Stimulated activated effector memory CD8-positive, alpha-beta T cell treated with anti-CD3 and anti-CD28 coated beads, Interleukin-12 subunit alpha, Interleukin-12 subunit beta, amount 100 ng/mL, for 72 hours (primary cell): ENCODE results near the gene NIP7.
"Not testable (repeated sequence)": the region's sequence is repeated elsewhere in the genome, so short reads cannot be mapped to it uniquely, and the experiment has no call there.

Experiments
- ATAC-seq: fragments of 150-1000 bp; cut with Tn5 transposase; 2 replicates; pipeline ENCODE4 v1.10.0; 2021
- DNase-seq, 2 donors: peaks; one replicate each; pipeline ENCODE4 v3.0.0; 2021 to 2022; ENCODE audit warnings: low spot score in 2 of 2
- H3K27ac Mint-ChIP-seq: one replicate; pipeline ENCODE4 v1.8.0; 2022; ENCODE audit warnings: mild to moderate bottlenecking, mixed read lengths
- H3K36me3 Mint-ChIP-seq: one replicate; pipeline ENCODE4 v1.8.0; 2022; ENCODE audit warnings: mild to moderate bottlenecking, mixed read lengths
- H3K4me1 Mint-ChIP-seq: one replicate; pipeline ENCODE4 v1.8.0; 2022; ENCODE audit warnings: mixed read lengths
- H3K4me3 Mint-ChIP-seq: one replicate; pipeline ENCODE4 v1.8.0; 2022; ENCODE audit warnings: mild to moderate bottlenecking, mixed read lengths
- H3K9me3 Mint-ChIP-seq: one replicate; pipeline ENCODE4 v1.8.0; 2022; ENCODE audit warnings: mixed read lengths

NIP7 gene

GRCh38 chr16:69339289-69340094 is at the start of gene NIP7, which contains the start of gene COG8:
NIP7 (plus strand) TSS chr16:69339772; CDS start chr16:69339830, 58 bp downstream.
COG8 (minus strand) TSS chr16:69339564; CDS start chr16:69339552, 12 bp downstream.
- Mint-ChIP-seq H3K4me3 (peak within 1 kb of the TSS; percentile 98), H3K36me3 (peaks cover 72% of the 10 kb centered on the region), H3K27ac (peak within 1 kb of the TSS; percentile 97), H3K4me1 (peaks cover 46% of the 10 kb centered on the region), H3K9me3 (no peaks in the 10 kb centered on the region)
- DNase-seq (peak; percentile 89 to 98), ATAC-seq (peak; percentile 91)

- H3K4me3 Mint-ChIP-seq, H3K9me3 Mint-ChIP-seq, DNase-seq, H3K36me3 Mint-ChIP-seq, ATAC-seq, H3K4me1 Mint-ChIP-seq, H3K27ac Mint-ChIP-seq: not testable (repeated sequence)
Observed at GRCh38 chr16:69291657-69292056, 47.9 kb upstream of the NIP7 start.

DNA sequence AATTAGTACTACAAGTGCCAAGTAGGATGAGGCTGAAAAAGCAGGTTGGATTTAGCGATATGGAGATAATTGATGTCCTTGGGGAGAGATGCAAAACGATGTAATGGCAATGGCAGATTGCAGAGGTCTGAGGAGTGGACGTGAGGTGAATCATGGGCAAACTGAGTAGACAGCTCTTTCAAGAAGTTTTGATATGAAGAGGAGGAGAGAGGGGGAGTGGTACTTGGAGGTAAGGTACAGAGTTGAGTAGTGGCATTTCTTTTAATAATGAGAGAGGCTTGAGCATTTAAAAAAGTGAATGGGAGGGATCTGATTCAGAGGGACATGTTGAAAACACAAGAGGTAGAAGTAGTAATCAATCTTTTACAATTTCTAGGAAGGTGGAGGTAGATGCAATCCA is 46.2 kb upstream of the NIP7 start:
- peak overlapping the region; percentile 44 for H3K27ac Mint-ChIP-seq
- H3K4me1 Mint-ChIP-seq: peaks cover 8% of the 10 kb centered on the region
- H3K36me3 Mint-ChIP-seq: peaks cover 10% of the 10 kb centered on the region
- no peaks in the 10 kb centered on the region for H3K9me3 Mint-ChIP-seq
- ATAC-seq (peak; percentile 87), DNase-seq (no peak)
- no peak overlapping the region for H3K4me3 Mint-ChIP-seq

GRCh38 chr16:69294051-69294450 is 45.5 kb upstream of the NIP7 start:
- H3K9me3 Mint-ChIP-seq: no peaks in the 10 kb centered on the region
- H3K4me3 Mint-ChIP-seq: no peak overlapping the region
- DNase-seq (no peak), ATAC-seq (no peak)
- peaks cover 8% of the 10 kb centered on the region for H3K4me1 Mint-ChIP-seq
- H3K36me3 Mint-ChIP-seq: peaks cover 12% of the 10 kb centered on the region
- H3K27ac Mint-ChIP-seq: peak overlapping the region; percentile 44

DNA sequence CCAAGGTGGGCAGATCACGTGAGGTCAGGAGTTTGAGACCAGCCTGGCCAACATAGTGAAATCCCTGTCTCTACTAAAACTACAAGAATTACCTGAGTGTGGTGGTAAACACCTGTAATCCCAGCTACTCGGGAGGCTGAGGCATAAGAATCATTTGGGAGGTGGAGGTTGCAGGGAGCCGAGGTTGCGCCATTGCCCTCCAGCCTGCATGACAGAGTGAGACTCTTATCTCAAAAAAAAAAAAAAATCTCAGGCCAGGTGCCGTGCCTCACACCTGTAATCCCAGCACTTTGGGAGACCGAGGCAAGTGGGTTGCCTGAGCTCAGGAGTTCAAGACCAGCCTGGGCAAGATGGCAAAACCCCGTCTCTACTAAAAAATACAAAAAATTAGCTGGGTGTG is 42.8 kb upstream of the NIP7 start:
- not testable (repeated sequence) for H3K9me3 Mint-ChIP-seq, H3K4me1 Mint-ChIP-seq, H3K27ac Mint-ChIP-seq, H3K4me3 Mint-ChIP-seq, ATAC-seq, DNase-seq
- peaks cover 33% of the 10 kb centered on the region for H3K36me3 Mint-ChIP-seq

- peaks cover 6% of the 10 kb centered on the region for H3K4me1 Mint-ChIP-seq
- peak overlapping the region; percentile 43 for H3K27ac Mint-ChIP-seq
Observed at GRCh38 chr16:69298261-69298660, 41.3 kb upstream of the NIP7 start.

GRCh38 chr16:69301187-69301586 is 38.4 kb upstream of the NIP7 start:
- Mint-ChIP-seq H3K27ac (peak overlapping the region; percentile 20), H3K36me3 (peaks cover 38% of the 10 kb centered on the region), H3K9me3 (no peaks in the 10 kb centered on the region), H3K4me3 (no peak overlapping the region), H3K4me1 (no peaks in the 10 kb centered on the region)
- ATAC-seq (no peak), DNase-seq (no peak)

More at GRCh38 chr16:69298261-69298660, 41.3 kb upstream of the NIP7 start:
- H3K9me3 Mint-ChIP-seq: no peaks in the 10 kb centered on the region
- peaks cover 33% of the 10 kb centered on the region for H3K36me3 Mint-ChIP-seq
- no peak overlapping the region for H3K4me3 Mint-ChIP-seq
- ATAC-seq (no peak), DNase-seq (no peak)

- ATAC-seq: no peak
Observed at GRCh38 chr16:69301861-69302260, 37.7 kb upstream of the NIP7 start.

DNA sequence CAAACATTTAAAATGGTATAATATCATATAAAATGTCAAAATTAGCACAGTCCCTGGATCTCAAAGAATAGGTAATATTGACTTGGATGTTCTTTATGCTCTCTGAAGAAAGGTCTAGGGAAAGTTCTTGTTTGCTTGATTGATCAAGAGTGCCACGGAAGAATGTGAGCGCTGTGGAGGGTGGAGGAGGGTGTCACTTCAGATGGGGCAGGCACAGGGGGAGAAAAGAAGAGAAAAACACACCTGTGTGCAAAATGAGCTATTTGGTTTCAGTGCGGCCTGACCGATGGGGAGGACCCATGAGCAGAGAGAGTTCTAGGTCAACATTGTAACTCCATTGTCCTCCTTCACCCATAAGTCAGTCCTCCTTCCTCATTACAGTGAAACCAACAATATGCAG is 37.3 kb upstream of the NIP7 start:
- Mint-ChIP-seq H3K36me3 (peaks cover 38% of the 10 kb centered on the region), H3K4me3 (no peak overlapping the region), H3K9me3 (no peaks in the 10 kb centered on the region), H3K27ac (no peak overlapping the region), H3K4me1 (no peaks in the 10 kb centered on the region)
- DNase-seq: no peak
- ATAC-seq: no peak

More at GRCh38 chr16:69301861-69302260, 37.7 kb upstream of the NIP7 start:
- no peaks in the 10 kb centered on the region for H3K9me3 Mint-ChIP-seq
- H3K4me3 Mint-ChIP-seq: no peak overlapping the region
- no peak for DNase-seq
- H3K36me3 Mint-ChIP-seq: peaks cover 38% of the 10 kb centered on the region
- H3K4me1 Mint-ChIP-seq: no peaks in the 10 kb centered on the region
- H3K27ac Mint-ChIP-seq: peak overlapping the region; percentile 20

- Mint-ChIP-seq H3K9me3 (no peaks in the 10 kb centered on the region), H3K36me3 (peaks cover 10% of the 10 kb centered on the region), H3K4me1 (peaks cover 6% of the 10 kb centered on the region), H3K27ac (no peak overlapping the region), H3K4me3 (no peak overlapping the region)
- ATAC-seq (no peak), DNase-seq (no peak)
Observed at GRCh38 chr16:69306031-69306430, 33.5 kb upstream of the NIP7 start.

GRCh38 chr16:69307091-69307490 is 32.5 kb upstream of the NIP7 start:
- no peak overlapping the region for H3K4me3 Mint-ChIP-seq
- no peak overlapping the region for H3K27ac Mint-ChIP-seq
- H3K9me3 Mint-ChIP-seq: no peaks in the 10 kb centered on the region
- ATAC-seq (no peak), DNase-seq (no peak)
- H3K36me3 Mint-ChIP-seq: peaks cover 11% of the 10 kb centered on the region
- H3K4me1 Mint-ChIP-seq: peaks cover 11% of the 10 kb centered on the region

- no peaks in the 10 kb centered on the region for H3K9me3 Mint-ChIP-seq
- peaks cover 14% of the 10 kb centered on the region for H3K4me1 Mint-ChIP-seq
- no peak for DNase-seq
- peaks cover 18% of the 10 kb centered on the region for H3K36me3 Mint-ChIP-seq
- no peak overlapping the region for H3K4me3 Mint-ChIP-seq
- ATAC-seq: no peak
- no peak overlapping the region for H3K27ac Mint-ChIP-seq
Observed at GRCh38 chr16:69307856-69308255, 31.7 kb upstream of the NIP7 start.

- ATAC-seq (no peak), DNase-seq (no peak)
- H3K4me1 Mint-ChIP-seq: peaks cover 28% of the 10 kb centered on the region
- H3K9me3 Mint-ChIP-seq: no peaks in the 10 kb centered on the region
- no peak overlapping the region for H3K27ac Mint-ChIP-seq
- H3K36me3 Mint-ChIP-seq: peaks cover 33% of the 10 kb centered on the region
- H3K4me3 Mint-ChIP-seq: peak overlapping the region; percentile 96
Observed at GRCh38 chr16:69309316-69309715, 30.3 kb upstream of the NIP7 start.

- peaks cover 46% of the 10 kb centered on the region for H3K36me3 Mint-ChIP-seq
- ATAC-seq (peak; percentile 97), DNase-seq (peak; percentile 100)
- no peaks in the 10 kb centered on the region for H3K9me3 Mint-ChIP-seq
- peak within 1 kb of the TSS; percentile 95 for H3K27ac Mint-ChIP-seq
- H3K4me3 Mint-ChIP-seq: peak within 1 kb of the TSS; percentile 96
- H3K4me1 Mint-ChIP-seq: peaks cover 32% of the 10 kb centered on the region
Observed at GRCh38 chr16:69310653-69311532, 28.7 kb upstream of the NIP7 start, which contains the start of gene VPS4A. VPS4A (plus strand) TSS chr16:69311350; CDS start chr16:69311512, 162 bp downstream.
